ENCODE results near the gene PRKN. TPM values are rescaled to one million over a fixed set of nuclear protein-coding genes. Genes with fewer than 3 reads are reported as not detected.

PRKN gene
- total RNA-seq, 1 experiment from 2014 or later = 0.46 TPM

DNA sequence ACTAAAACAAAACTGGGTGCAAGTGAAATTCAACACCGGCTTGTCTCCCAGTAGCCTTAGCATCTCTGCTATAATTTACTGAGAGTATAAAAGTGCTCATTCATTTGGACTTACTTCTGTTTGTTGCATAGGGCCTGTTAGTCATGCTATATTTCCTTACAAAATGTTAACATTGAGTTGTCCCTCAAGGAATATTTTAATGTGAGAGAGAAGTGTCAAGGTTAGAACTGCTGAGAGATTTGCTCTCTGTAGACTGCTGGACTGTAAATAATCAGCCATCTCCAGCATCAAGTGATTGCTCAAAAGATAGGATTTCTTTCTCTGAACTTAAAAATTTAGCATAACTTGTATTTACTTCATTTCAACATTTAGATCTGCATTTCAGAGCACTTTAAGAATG lies 1125.2 kb downstream of the PRKN start:
- H3K4me3 ChIP-seq (ENCODE audit: low read depth in 2 of 2, low read length in 2 of 2) = no peak overlapping the region
- no peak for DNase-seq (ENCODE audit: low read depth, low spot score)
- H3K27me3 ChIP-seq (ENCODE audit: control insufficient read depth, insufficient read depth, low read length) = no peaks in the 10 kb centered on the region
- no peaks in the 10 kb centered on the region for H3K9me3 ChIP-seq (ENCODE audit: control insufficient read depth, insufficient read depth, low read depth, low read length)
- no peak for TF ChIP-seq TCF7L2 (IDR thresholded peaks at IDR 0.05; ENCODE audit: low read depth, low read length)
- H3K4me1 ChIP-seq (ENCODE audit: control insufficient read depth, insufficient read depth, low read length) = no peaks in the 10 kb centered on the region
- ATAC-seq = no peak
- ChIA-PET POLR2A (no interaction called here), CTCF (interaction anchor here (0.6 kb wide), 1 partner anchor 334 kb away, joined by 4 read pairs; no protein-coding TSS in a partner anchor)
- in situ Hi-C loops (cut with HindIII; ENCODE audit: low pct_unique_long_range_greater_than_20kb, low sequenced_read_pairs) (no loop called here), intact Hi-C loops (cut with micrococcal nuclease; ENCODE audit: unreplicated experiment) (no loop called here)
- no TSS peak for BruUV-seq (replicated peaks)
- no peak overlapping the region for H3K27ac ChIP-seq (ENCODE audit: low read length)
- no peaks in the 10 kb centered on the region for H3K36me3 ChIP-seq (ENCODE audit: control insufficient read depth, insufficient read depth, low read length)

DNA sequence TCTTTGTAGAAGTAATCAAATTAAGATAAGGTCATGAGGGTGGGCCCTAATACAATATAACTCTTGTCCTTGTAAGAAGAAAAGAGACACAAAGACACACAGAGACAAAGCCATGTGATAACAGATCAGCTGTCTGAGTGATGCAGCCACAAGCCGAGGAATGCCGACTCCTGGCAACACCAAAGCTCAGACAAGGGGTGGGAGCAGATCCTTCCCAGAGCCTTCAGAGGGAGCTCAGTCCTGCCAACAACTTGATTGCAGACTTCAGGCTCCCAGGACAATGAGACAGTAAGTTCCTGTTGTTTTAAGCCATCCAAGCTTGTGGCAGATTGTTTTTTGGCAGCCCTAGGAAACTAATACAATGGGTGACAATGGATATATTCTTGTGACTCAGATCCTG lies 1128.7 kb downstream of the PRKN start:
- Histone ChIP-seq H3K9me3 (ENCODE audit: control insufficient read depth, insufficient read depth, low read depth, low read length) (no peaks in the 10 kb centered on the region), H3K36me3 (ENCODE audit: control insufficient read depth, insufficient read depth, low read length) (no peaks in the 10 kb centered on the region), H3K27me3 (ENCODE audit: control insufficient read depth, insufficient read depth, low read length) (no peaks in the 10 kb centered on the region), H3K4me3 (ENCODE audit: low read depth in 2 of 2, low read length in 2 of 2) (no peak overlapping the region), H3K27ac (ENCODE audit: low read length) (no peak overlapping the region), H3K4me1 (ENCODE audit: control insufficient read depth, insufficient read depth, low read length) (no peaks in the 10 kb centered on the region)
- intact Hi-C loops (cut with micrococcal nuclease; ENCODE audit: unreplicated experiment) (no loop called here), in situ Hi-C loops (cut with HindIII; ENCODE audit: low pct_unique_long_range_greater_than_20kb, low sequenced_read_pairs) (no loop called here)
- ChIA-PET CTCF (no interaction called here), POLR2A (no interaction called here)
- DNase-seq (ENCODE audit: low read depth, low spot score) = no peak
- ATAC-seq = no peak
- no TSS peak for BruUV-seq (replicated peaks)
- TF ChIP-seq, protein P1, sequence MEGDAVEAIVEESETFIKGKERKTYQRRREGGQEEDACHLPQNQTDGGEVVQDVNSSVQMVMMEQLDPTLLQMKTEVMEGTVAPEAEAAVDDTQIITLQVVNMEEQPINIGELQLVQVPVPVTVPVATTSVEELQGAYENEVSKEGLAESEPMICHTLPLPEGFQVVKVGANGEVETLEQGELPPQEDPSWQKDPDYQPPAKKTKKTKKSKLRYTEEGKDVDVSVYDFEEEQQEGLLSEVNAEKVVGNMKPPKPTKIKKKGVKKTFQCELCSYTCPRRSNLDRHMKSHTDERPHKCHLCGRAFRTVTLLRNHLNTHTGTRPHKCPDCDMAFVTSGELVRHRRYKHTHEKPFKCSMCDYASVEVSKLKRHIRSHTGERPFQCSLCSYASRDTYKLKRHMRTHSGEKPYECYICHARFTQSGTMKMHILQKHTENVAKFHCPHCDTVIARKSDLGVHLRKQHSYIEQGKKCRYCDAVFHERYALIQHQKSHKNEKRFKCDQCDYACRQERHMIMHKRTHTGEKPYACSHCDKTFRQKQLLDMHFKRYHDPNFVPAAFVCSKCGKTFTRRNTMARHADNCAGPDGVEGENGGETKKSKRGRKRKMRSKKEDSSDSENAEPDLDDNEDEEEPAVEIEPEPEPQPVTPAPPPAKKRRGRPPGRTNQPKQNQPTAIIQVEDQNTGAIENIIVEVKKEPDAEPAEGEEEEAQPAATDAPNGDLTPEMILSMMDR (IDR thresholded peaks at IDR 0.05) = no peak
- TF ChIP-seq POLR2AphosphoS5 (IDR thresholded peaks at IDR 0.05; ENCODE audit: low read depth, low read length) (no peak), TCF7L2 (IDR thresholded peaks at IDR 0.05; ENCODE audit: low read depth, low read length) (no peak), SIN3A (IDR thresholded peaks at IDR 0.05; ENCODE audit: borderline replicate concordance, insufficient read depth, low read depth, low read length) (no peak)
- TF ChIP-seq, protein P2, sequence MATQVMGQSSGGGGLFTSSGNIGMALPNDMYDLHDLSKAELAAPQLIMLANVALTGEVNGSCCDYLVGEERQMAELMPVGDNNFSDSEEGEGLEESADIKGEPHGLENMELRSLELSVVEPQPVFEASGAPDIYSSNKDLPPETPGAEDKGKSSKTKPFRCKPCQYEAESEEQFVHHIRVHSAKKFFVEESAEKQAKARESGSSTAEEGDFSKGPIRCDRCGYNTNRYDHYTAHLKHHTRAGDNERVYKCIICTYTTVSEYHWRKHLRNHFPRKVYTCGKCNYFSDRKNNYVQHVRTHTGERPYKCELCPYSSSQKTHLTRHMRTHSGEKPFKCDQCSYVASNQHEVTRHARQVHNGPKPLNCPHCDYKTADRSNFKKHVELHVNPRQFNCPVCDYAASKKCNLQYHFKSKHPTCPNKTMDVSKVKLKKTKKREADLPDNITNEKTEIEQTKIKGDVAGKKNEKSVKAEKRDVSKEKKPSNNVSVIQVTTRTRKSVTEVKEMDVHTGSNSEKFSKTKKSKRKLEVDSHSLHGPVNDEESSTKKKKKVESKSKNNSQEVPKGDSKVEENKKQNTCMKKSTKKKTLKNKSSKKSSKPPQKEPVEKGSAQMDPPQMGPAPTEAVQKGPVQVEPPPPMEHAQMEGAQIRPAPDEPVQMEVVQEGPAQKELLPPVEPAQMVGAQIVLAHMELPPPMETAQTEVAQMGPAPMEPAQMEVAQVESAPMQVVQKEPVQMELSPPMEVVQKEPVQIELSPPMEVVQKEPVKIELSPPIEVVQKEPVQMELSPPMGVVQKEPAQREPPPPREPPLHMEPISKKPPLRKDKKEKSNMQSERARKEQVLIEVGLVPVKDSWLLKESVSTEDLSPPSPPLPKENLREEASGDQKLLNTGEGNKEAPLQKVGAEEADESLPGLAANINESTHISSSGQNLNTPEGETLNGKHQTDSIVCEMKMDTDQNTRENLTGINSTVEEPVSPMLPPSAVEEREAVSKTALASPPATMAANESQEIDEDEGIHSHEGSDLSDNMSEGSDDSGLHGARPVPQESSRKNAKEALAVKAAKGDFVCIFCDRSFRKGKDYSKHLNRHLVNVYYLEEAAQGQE (IDR thresholded peaks at IDR 0.05; ENCODE audit: insufficient read depth in 1 of 2, low read depth in 2 of 2, low read length in 1 of 2) = no peak

DNA sequence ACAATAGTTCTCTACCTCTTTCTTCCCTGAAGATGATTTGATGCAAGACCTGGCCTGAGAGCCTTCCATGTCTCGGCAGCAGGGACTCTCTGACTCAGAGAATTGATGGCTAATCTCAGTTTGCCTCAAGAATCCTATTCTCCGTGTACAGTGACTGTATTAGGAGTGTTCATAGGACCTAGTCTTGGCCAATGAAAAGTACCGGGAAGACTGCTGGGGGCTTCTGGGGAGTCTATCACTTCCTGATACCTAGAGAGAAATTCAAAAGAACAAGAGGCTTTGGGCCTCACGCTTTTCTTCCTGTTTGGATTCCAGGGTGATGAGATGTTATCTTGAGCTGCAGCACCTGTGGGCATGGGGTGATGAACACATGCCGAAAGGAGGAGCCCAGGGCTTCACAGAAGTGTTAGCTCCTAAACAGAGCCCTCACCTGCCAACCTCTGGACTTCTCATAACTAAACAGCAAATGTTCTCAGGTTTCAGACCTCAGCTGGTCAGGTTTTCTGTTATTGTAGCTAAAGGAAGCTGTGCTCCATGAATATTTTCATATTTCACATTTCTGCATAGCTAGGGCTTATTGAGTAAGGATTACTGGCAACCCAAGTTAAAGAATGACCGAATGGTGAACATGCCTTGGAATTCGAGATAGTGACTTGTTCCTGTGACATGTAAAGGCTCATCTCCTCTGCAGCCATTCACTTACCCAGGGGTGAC lies 1130.6 kb downstream of the PRKN start:
- DNase-seq (ENCODE audit: low read depth, low spot score) = no peak
- Histone ChIP-seq H3K36me3 (ENCODE audit: control insufficient read depth, insufficient read depth, low read length) (no peaks in the 10 kb centered on the region), H3K27me3 (ENCODE audit: control insufficient read depth, insufficient read depth, low read length) (no peaks in the 10 kb centered on the region), H3K27ac (ENCODE audit: low read length) (no peak overlapping the region), H3K4me1 (ENCODE audit: control insufficient read depth, insufficient read depth, low read length) (no peaks in the 10 kb centered on the region), H3K4me3 (ENCODE audit: low read depth in 2 of 2, low read length in 2 of 2) (no peak overlapping the region), H3K9me3 (ENCODE audit: control insufficient read depth, insufficient read depth, low read depth, low read length) (no peaks in the 10 kb centered on the region)
- in situ Hi-C loops (cut with HindIII; ENCODE audit: low pct_unique_long_range_greater_than_20kb, low sequenced_read_pairs) = no loop called here
- intact Hi-C loops (cut with micrococcal nuclease; ENCODE audit: unreplicated experiment) = no loop called here
- TF ChIP-seq, protein P1 (IDR thresholded peaks at IDR 0.05) = no peak
- TF ChIP-seq SIN3A (IDR thresholded peaks at IDR 0.05; ENCODE audit: borderline replicate concordance, insufficient read depth, low read depth, low read length) = no peak
- TF ChIP-seq, protein P2 (IDR thresholded peaks at IDR 0.05; ENCODE audit: insufficient read depth in 1 of 2, low read depth in 2 of 2, low read length in 1 of 2) = no peak
- no peak for TF ChIP-seq POLR2AphosphoS5 (IDR thresholded peaks at IDR 0.05; ENCODE audit: low read depth, low read length)
- TF ChIP-seq TCF7L2 (IDR thresholded peaks at IDR 0.05; ENCODE audit: low read depth, low read length) = no peak
- no TSS peak for BruUV-seq (replicated peaks)
- POLR2A ChIA-PET = no interaction called here
- CTCF ChIA-PET = no interaction called here
- no peak for ATAC-seq
